Epithelial cell of proximal tubule (primary cell): ENCODE measurements around the gene RAC3. TPM values are rescaled to one million over a fixed set of nuclear protein-coding genes. Genes with fewer than 3 reads are reported as not detected.

Source experiments
- DNase-seq: peaks from one replicate; pipeline ENCODE4 v3.0.0-alpha.2; 2011; ENCODE audit warnings: low read depth
- H3K4me3 ChIP-seq: 2 replicates; pipeline ENCODE4 v1.5.1; 2011; ENCODE audit warnings: low read depth, mild to moderate bottlenecking, low read length
- CTCF ChIP-seq: conservative IDR thresholded peaks from 2 replicates; pipeline ENCODE4 v1.5.1; 2012; ENCODE audit warnings: low read depth, mild to moderate bottlenecking, low read length
- total RNA-seq: library from RNA; depleted of rRNA; stranded (reverse); fragments of >200 nt; gene quantifications from 2 replicates; pipeline ENCODE4 v1.2.3, GENCODE V29; 2015

RAC3 gene
- total RNA-seq, 1 donor from 2014 or later, result 60.0 TPM

GRCh38 chr17:82021107-82021899 lies 10.2 kb upstream of the RAC3 start:
- peak; percentile 84 for TF ChIP-seq CTCF
- H3K4me3 ChIP-seq, result peak overlapping the region; percentile 91
- peak; percentile 22 for DNase-seq

DNA sequence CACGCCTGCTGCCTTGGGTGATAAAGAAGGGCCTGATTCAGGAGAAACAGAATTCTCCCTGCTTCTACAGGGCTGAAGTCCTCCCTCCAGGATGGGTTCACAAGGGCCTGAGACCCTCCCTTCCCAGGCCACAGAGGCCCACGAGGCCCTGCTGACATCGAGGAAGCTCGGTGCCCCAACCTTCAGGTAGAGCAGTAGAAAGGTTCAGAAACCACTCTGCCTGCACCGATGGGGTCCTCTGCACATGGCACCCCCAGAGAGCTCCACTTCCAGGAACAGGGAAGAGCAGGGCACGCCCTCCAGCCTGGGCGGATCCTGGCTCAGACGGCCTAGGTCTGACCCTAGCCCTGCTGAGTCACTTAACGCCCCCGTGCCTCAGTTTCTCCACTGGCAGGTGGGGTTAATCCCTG lies 9.6 kb upstream of the RAC3 start:
- no peak for TF ChIP-seq CTCF
- peak overlapping the region; percentile 91 for H3K4me3 ChIP-seq
- no peak for DNase-seq

GRCh38 chr17:82022310-82022980 lies 9.0 kb upstream of the RAC3 start, which contains the start of gene CENPX:
Gene CENPX (minus strand): TSS chr17:82022878. CDS start chr17:82022861, 17 bp downstream.
- H3K4me3 ChIP-seq, result peak within 1 kb of the TSS; percentile 91
- no peak for TF ChIP-seq CTCF
- no peak for DNase-seq

GRCh38 chr17:82022981-82023446 lies 8.5 kb upstream of the RAC3 start, which contains the start of gene LRRC45:
Gene LRRC45 (plus strand): TSS chr17:82023305. CDS start chr17:82023644, 339 bp downstream.
- peak; percentile 84 for DNase-seq
- no peak for TF ChIP-seq CTCF
- H3K4me3 ChIP-seq, result peak within 1 kb of the TSS; percentile 91

GRCh38 chr17:82023447-82024241 lies 7.8 kb upstream of the RAC3 start:
- TF ChIP-seq CTCF, result no peak
- no peak for DNase-seq
- H3K4me3 ChIP-seq, result peak overlapping the region; percentile 88

DNA sequence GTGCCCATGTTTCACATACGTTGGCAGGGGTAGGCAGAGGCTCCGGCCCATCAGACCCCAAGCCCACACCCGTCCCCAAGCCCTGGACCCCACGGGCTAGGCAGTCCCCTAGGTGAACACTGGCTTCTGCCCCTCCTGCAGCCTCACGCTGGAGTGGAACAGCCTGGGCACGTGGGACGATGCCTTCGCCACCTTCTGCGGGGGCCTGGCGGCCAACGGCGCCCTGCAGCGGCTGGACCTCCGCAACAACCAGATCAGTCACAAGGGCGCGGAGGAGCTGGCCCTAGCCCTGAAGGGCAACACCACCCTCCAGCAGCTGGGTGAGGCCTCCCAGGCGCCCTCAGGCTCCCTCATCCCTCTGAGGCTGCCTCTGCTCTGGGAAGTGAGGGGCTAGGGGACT lies 6.6 kb upstream of the RAC3 start:
- H3K4me3 ChIP-seq, result no peak overlapping the region
- no peak for TF ChIP-seq CTCF
- no peak for DNase-seq
